H1 (cell line): ENCODE data around the gene RPS5. TPM values are rescaled to one million over a fixed set of nuclear protein-coding genes. Genes with fewer than 3 reads are reported as not detected.

Experiments used
- CTCF ChIA-PET: fragments of 300-600 bp; sonication (Branson Sonifier 250); formaldehyde crosslinking; loops from one replicate; lab custom pipeline; 2021; ENCODE audit not compliant: partially characterized antibody; lab: Charles Lee
- POLR2A ChIA-PET: fragments of 300-600 bp; sonication (Branson Sonifier 250); formaldehyde crosslinking; loops from one replicate; lab custom pipeline; 2021; ENCODE audit warnings: inconsistent platforms; ENCODE audit not compliant: partially characterized antibody; lab: Charles Lee
- DNase-seq, 2 experiments: peaks; one replicate each; pipeline versions ENCODE4 v3.0.0 to v3.0.0-alpha.2; 2010 to 2022; ENCODE audit warnings: low spot score in 2 of 2, low read depth in 1 of 2, mixed read lengths in 1 of 2
- FAIRE-seq: peaks from 2 replicates; lab custom pipeline; 2011; peaks lifted over from hg19 to GRCh38; lab: Jason Lieb, UNC
- H2AFZ ChIP-seq: 2 replicates; pipeline ENCODE4 v1.8.1; 2012; ENCODE audit warnings: low read length, inconsistent platforms
- H2AK5ac ChIP-seq: 2 replicates; pipeline ENCODE4 v1.6.1; 2013; ENCODE audit warnings: low read depth, low read length
- H2BK120ac ChIP-seq: replicated peaks from 2 replicates; pipeline ENCODE3; 2013; ENCODE audit warnings: low read depth, low read length, inconsistent platforms
- H2BK12ac ChIP-seq: 2 replicates; pipeline ENCODE4 v1.6.1; 2013; ENCODE audit warnings: low read depth, low read length
- H2BK15ac ChIP-seq: 2 replicates; pipeline ENCODE4 v1.6.1; 2013; ENCODE audit warnings: low read length
- H2BK20ac ChIP-seq: 2 replicates; pipeline ENCODE4 v1.6.1; 2013; ENCODE audit warnings: low read length
- H2BK5ac ChIP-seq: 2 replicates; pipeline ENCODE4 v1.6.1; 2013; ENCODE audit warnings: low read depth, low read length
- H3K14ac ChIP-seq: 2 replicates; pipeline ENCODE4 v1.6.1; 2013; ENCODE audit warnings: inconsistent platforms; ENCODE audit not compliant: insufficient read length
- H3K18ac ChIP-seq: 2 replicates; pipeline ENCODE4 v1.6.1; 2013; ENCODE audit warnings: low read length; ENCODE audit errors: extremely low read depth
- H3K23ac ChIP-seq: 2 replicates; pipeline ENCODE4 v1.6.1; 2013; ENCODE audit warnings: inconsistent platforms; ENCODE audit not compliant: insufficient read length
- H3K23me2 ChIP-seq: 2 replicates; pipeline ENCODE4 v1.6.1; 2013; ENCODE audit warnings: low read depth, low read length
- H3K27ac ChIP-seq: 2 replicates; pipeline ENCODE4 v1.6.1; 2011; ENCODE audit warnings: low read depth, low read length, inconsistent platforms
- H3K27me3 ChIP-seq, 4 experiments: replicated peaks in 1 of 4; 1 replicate in 1 of 4; 2 replicates in 3 of 4; pipeline versions ENCODE4 v1.6.1 to v1.8.1; 2011 to 2013; ENCODE audit warnings: low read length in 3 of 4, mild to moderate bottlenecking in 3 of 4, inconsistent platforms in 2 of 4, mixed read lengths in 2 of 4, moderate library complexity in 1 of 4; ENCODE audit not compliant: control insufficient read depth in 3 of 4, insufficient read depth in 3 of 4; ENCODE audit errors: extremely low read depth in 1 of 4
- H3K36me3 ChIP-seq, 4 experiments: 2 replicates each; pipeline versions ENCODE4 v1.6.1 to v1.8.1; 2011 to 2013; ENCODE audit warnings: mild to moderate bottlenecking in 4 of 4, low read length in 3 of 4, moderate library complexity in 2 of 4, control low read depth in 1 of 4, inconsistent platforms in 1 of 4; ENCODE audit not compliant: insufficient read depth in 4 of 4, control insufficient read depth in 2 of 4
- H3K4ac ChIP-seq: replicated peaks from 2 replicates; pipeline ENCODE3; 2013; ENCODE audit warnings: low read length, low read depth, mixed read lengths, inconsistent platforms; ENCODE audit not compliant: insufficient read length
- H3K4me1 ChIP-seq, 4 experiments: replicated peaks in 1 of 4; 1 replicate in 1 of 4; 2 replicates in 3 of 4; pipeline versions ENCODE4 v1.6.1 to v1.8.1; 2011 to 2013; ENCODE audit warnings: low read length in 3 of 4, inconsistent platforms in 2 of 4, mixed read lengths in 1 of 4; ENCODE audit not compliant: insufficient read depth in 4 of 4, control insufficient read depth in 3 of 4
- H3K4me2 ChIP-seq, 2 experiments: 2 replicates each; pipeline versions ENCODE4 v1.6.1 to v1.8.1; 2011 to 2013; ENCODE audit warnings: low read depth in 2 of 2, low read length in 2 of 2, control low read depth in 1 of 2, inconsistent platforms in 1 of 2, mild to moderate bottlenecking in 1 of 2; ENCODE audit not compliant: insufficient read depth in 1 of 2
- H3K4me3 ChIP-seq, 4 experiments: fragments of 200-600, 300-600 bp in 1 of 4; sonication (generic), shearing (Covaris generic), sonication (Bioruptor Twin) in 1 of 4; 2 replicates each; pipeline versions ENCODE4 v1.5.1 to v1.8.1; 2011 to 2016; ENCODE audit warnings: low read length in 4 of 4, low read depth in 3 of 4, control low read depth in 2 of 4, inconsistent platforms in 2 of 4, mild to moderate bottlenecking in 2 of 4, mixed read lengths in 1 of 4, moderate library complexity in 1 of 4; ENCODE audit not compliant: insufficient read depth in 2 of 4; ENCODE audit errors: extremely low read depth in 1 of 4
- H3K56ac ChIP-seq: replicated peaks from 2 replicates; pipeline ENCODE3; 2013; ENCODE audit warnings: low read depth, mild to moderate bottlenecking, mixed read lengths, low read length, inconsistent platforms; ENCODE audit not compliant: insufficient read length
- H3K79me1 ChIP-seq: 2 replicates; pipeline ENCODE4 v1.6.1; 2013; ENCODE audit warnings: low read depth, low read length, control low read depth
- H3K79me2 ChIP-seq, 2 experiments: 2 replicates each; pipeline versions ENCODE4 v1.6.1 to v1.8.1; 2012 to 2013; ENCODE audit warnings: low read length in 2 of 2, mild to moderate bottlenecking in 2 of 2, inconsistent platforms in 1 of 2; ENCODE audit not compliant: insufficient read depth in 2 of 2, control insufficient read depth in 1 of 2
- H3K9ac ChIP-seq, 4 experiments: replicated peaks in 1 of 4; 1 replicate in 1 of 4; 2 replicates in 3 of 4; pipeline versions ENCODE4 v1.6.1 to v1.8.1; 2011 to 2013; ENCODE audit warnings: low read depth in 3 of 4, low read length in 3 of 4, control low read depth in 2 of 4, mild to moderate bottlenecking in 2 of 4, moderate library complexity in 2 of 4, inconsistent platforms in 1 of 4; ENCODE audit errors: extremely low read depth in 1 of 4
- H3K9me3 ChIP-seq, 2 experiments: 2 replicates each; pipeline versions ENCODE4 v1.6.1 to v1.8.1; 2012 to 2013; ENCODE audit warnings: mild to moderate bottlenecking in 2 of 2, moderate library complexity in 2 of 2, control low read depth in 1 of 2, inconsistent platforms in 1 of 2, low read depth in 1 of 2, low read length in 1 of 2, mixed read lengths in 1 of 2; ENCODE audit not compliant: insufficient read depth in 2 of 2
- H4K20me1 ChIP-seq, 2 experiments: replicated peaks in 1 of 2; 2 replicates each; pipeline versions ENCODE3 to v1.8.1; 2011 to 2013; ENCODE audit warnings: inconsistent platforms in 2 of 2, low read length in 2 of 2, mild to moderate bottlenecking in 1 of 2; ENCODE audit not compliant: insufficient read depth in 2 of 2, control insufficient read depth in 1 of 2
- H4K5ac ChIP-seq: 2 replicates; pipeline ENCODE4 v1.6.1; 2013; ENCODE audit warnings: low read length, low read depth, mixed read lengths, inconsistent platforms; ENCODE audit not compliant: insufficient read length
- H4K8ac ChIP-seq: 2 replicates; pipeline ENCODE4 v1.8.0; 2013; ENCODE audit warnings: mild to moderate bottlenecking, moderate library complexity, low read length, inconsistent platforms; ENCODE audit not compliant: insufficient read depth; ENCODE audit errors: extremely low read depth
- H4K91ac ChIP-seq: replicated peaks from 2 replicates; pipeline ENCODE3; 2013; ENCODE audit warnings: low read length, mixed read lengths, inconsistent platforms; ENCODE audit not compliant: insufficient read length
- HDAC2 ChIP-seq, 2 experiments: fragments of 300-600 bp in 1 of 2; sonication (generic) in 1 of 2; IDR thresholded peaks; 2 replicates each; pipeline ENCODE4 v1.6.1; 2011 to 2012; ENCODE audit warnings: low read depth in 2 of 2, low read length in 2 of 2, mild to moderate bottlenecking in 2 of 2, moderate library complexity in 2 of 2, borderline replicate concordance in 1 of 2, inconsistent platforms in 1 of 2
- JUN ChIP-seq: IDR thresholded peaks from 2 replicates; pipeline ENCODE4 v1.6.1; 2011; ENCODE audit warnings: low read depth, mild to moderate bottlenecking, improper control_type of control experiment, low read length
- KDM5A ChIP-seq: fragments of 200-600 bp; IDR thresholded peaks from 2 replicates; pipeline ENCODE4 v1.7.1; 2012; ENCODE audit warnings: mild to moderate bottlenecking, low read length, inconsistent platforms, mixed read lengths
- PHF8 ChIP-seq: fragments of 200-600 bp; sonication (generic); conservative IDR thresholded peaks from 2 replicates; pipeline ENCODE4 v1.7.1; 2012; ENCODE audit warnings: low read depth, mild to moderate bottlenecking, inconsistent platforms, low read length, moderate library complexity
- POLR2A ChIP-seq, 2 experiments: IDR thresholded peaks; 1 replicate in 1 of 2; 2 replicates in 1 of 2; pipeline ENCODE4 v1.6.1; 2011; ENCODE audit warnings: low read depth in 2 of 2, low read length in 2 of 2, mild to moderate bottlenecking in 2 of 2; ENCODE audit errors: control extremely low read depth in 1 of 2
- RAD21 ChIP-seq, 2 experiments: IDR thresholded peaks in 1 of 2; conservative IDR thresholded peaks in 1 of 2; 2 replicates each; pipeline ENCODE4 v1.6.1; 2011; ENCODE audit warnings: low read depth in 2 of 2, low read length in 2 of 2, improper control_type of control experiment in 1 of 2, inconsistent platforms in 1 of 2, mild to moderate bottlenecking in 1 of 2, moderate library complexity in 1 of 2
- SIN3A ChIP-seq, 2 experiments: IDR thresholded peaks in 1 of 2; conservative IDR thresholded peaks in 1 of 2; 2 replicates each; pipeline ENCODE4 v1.6.1; 2011 to 2012; ENCODE audit warnings: low read length in 2 of 2, improper control_type of control experiment in 1 of 2, low read depth in 1 of 2, mild to moderate bottlenecking in 1 of 2
- WGBS, 2 experiments: shearing (Covaris generic) in 1 of 2; methylation state at CpG; one replicate each; pipeline versions ENCODE4 v1.1.6 to v1.1.7; 2013 to 2015; ENCODE audit warnings: low lambda C conversion rate in 2 of 2, mixed read lengths in 2 of 2, inconsistent platforms in 1 of 2, low coverage in 1 of 2, missing lambda C conversion rate in 1 of 2; ENCODE audit not compliant: insufficient replicate concordance in 2 of 2, insufficient coverage in 1 of 2, insufficient read length in 1 of 2; ENCODE audit errors: extremely low coverage in 1 of 2, missing lambda C conversion rate in 1 of 2; 5-methylcytosine and 5-hydroxymethylcytosine counted together
- polyA plus RNA-seq, 7 experiments: library from polyadenylated mRNA; depleted of rRNA in 3 of 7; stranded (reverse) in 5 of 7; unstranded in 2 of 7; fragments of >200 nt in 5 of 7; fragments of 200-250 nt in 2 of 7; gene quantifications; 1 replicate in 5 of 7; 2 replicates in 1 of 7; 4 replicates in 1 of 7; pipeline versions ENCODE4 v1.2.1 to v1.2.3, GENCODE V29; 2011 to 2013; ENCODE audit warnings: missing spikeins in 2 of 7, mixed read lengths in 2 of 7
- total RNA-seq: library from RNA; stranded (reverse); fragmentation: NEBNext Ultra II Directional; extraction: Animal tissue kit (Norgen Biotek cat#: 25700); gene quantifications from 2 replicates; pipeline ENCODE4 v1.2.1, GENCODE V29; 2021

The RPS5 gene
- total and polyA plus RNA-seq, 2 of the 8 experiments (the other 6 are each of a cell fraction or from before 2014, with no cell fraction given), result 1,557 to 5,731 TPM

GRCh38 chr19:58428617-58429016, 41.5 kb downstream of the RPS5 start:
- POLR2A ChIA-PET, result interaction anchor here (1.0 kb wide), 1 partner anchor 21 kb away, joined by 3 read pairs; no protein-coding TSS in a partner anchor
- WGBS, 2 experiments, result 53% methylated on average over 1 of the region's 1 CpG; no CpG with 5 or more reads in 1 of the 2 experiments

More at GRCh38 chr19:58428617-58429016, 41.5 kb downstream of the RPS5 start:
- Histone ChIP-seq H3K4me3 (no peak overlapping the region), H3K56ac (no peak overlapping the region), H3K23me2 (no peaks in the 10 kb centered on the region), H3K4me1 (no peaks in the 10 kb centered on the region), H3K18ac (no peak overlapping the region), H3K27me3 (no peaks in the 10 kb centered on the region), H4K91ac (no peak overlapping the region), H3K4me2 (no peak overlapping the region), H3K9ac (no peak overlapping the region), H2AK5ac (no peak overlapping the region), H3K27ac (no peak overlapping the region), H3K9me3 (peaks cover 67 to 77% of the 10 kb centered on the region in 2 experiments), H4K8ac (no peak overlapping the region), H2AFZ (no peak overlapping the region), H2BK5ac (no peak overlapping the region), H2BK120ac (no peak overlapping the region), H2BK15ac (no peak overlapping the region), H4K20me1 (no peaks in the 10 kb centered on the region), H3K4ac (no peak overlapping the region), H3K79me2 (no peaks in the 10 kb centered on the region; a peak in 1 of 4 replicates), H2BK12ac (no peak overlapping the region), H4K5ac (no peak overlapping the region), H3K36me3 (peaks cover 0 to 23% (median 9%) of the 10 kb centered on the region in 4 experiments; a peak in 5 of 8 replicates), H3K79me1 (no peaks in the 10 kb centered on the region), H3K23ac (no peak overlapping the region), H3K14ac (no peak overlapping the region), H2BK20ac (no peak overlapping the region)
- DNase-seq, result no peak
- TF ChIP-seq HDAC2 (IDR thresholded peaks at IDR 0.05; ENCODE audit: borderline replicate concordance in 1 of 2, low read depth in 2 of 2, low read length in 2 of 2) (no peak), JUN (no peak), PHF8 (no peak), KDM5A (no peak), POLR2A (IDR thresholded peaks at IDR 0.05; ENCODE audit: control extremely low read depth in 1 of 2, low read depth in 2 of 2, low read length in 2 of 2) (no peak), RAD21 (IDR thresholded peaks at IDR 0.05 in 1 of 2, conservative IDR thresholded peaks at IDR 0.05 in 1 of 2; ENCODE audit: low read depth in 2 of 2, low read length in 2 of 2) (no peak), SIN3A (conservative IDR thresholded peaks at IDR 0.05 in 1 of 2, IDR thresholded peaks at IDR 0.05 in 1 of 2; ENCODE audit: low read depth in 1 of 2, low read length in 2 of 2) (no peak)
- CTCF ChIA-PET, result no interaction called here
- no peak for FAIRE-seq
